GM18907 (cell line): ENCODE results near the gene ASB12.

Source experiments
- ATAC-seq: cut with Tn5 transposase; IDR thresholded peaks from one replicate; pipeline ENCODE4 v1.9.1; 2021; ENCODE audit warnings: mild to moderate bottlenecking, moderate library complexity; ENCODE audit not compliant: unreplicated experiment

Gene ASB12

GRCh38 chrX:64186974-64187761 is 43.2 kb downstream of the ASB12 start:
- ATAC-seq: no peak

GRCh38 chrX:64184396-64184795 is 46.0 kb downstream of the ASB12 start:
- ATAC-seq: no peak

DNA sequence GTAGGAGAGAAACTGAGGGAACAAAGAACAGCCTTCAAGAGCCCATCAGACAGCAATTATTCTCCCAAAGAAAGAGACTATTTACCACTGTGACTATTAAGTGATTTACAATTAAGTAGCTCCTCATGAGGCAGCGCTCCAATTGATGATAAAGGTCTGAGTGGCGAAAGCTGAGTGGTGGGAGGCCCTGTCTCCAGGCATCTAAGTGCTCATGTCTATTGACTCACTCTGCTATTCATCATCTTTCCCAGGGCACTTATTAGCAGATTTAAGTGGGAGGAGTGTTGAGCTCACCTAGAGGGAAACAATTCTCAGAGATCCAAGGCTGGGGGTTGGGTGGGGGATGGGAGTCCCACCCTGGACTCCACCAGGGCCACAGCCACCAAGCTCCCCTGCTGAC is 48.2 kb downstream of the ASB12 start:
- no peak for ATAC-seq

DNA sequence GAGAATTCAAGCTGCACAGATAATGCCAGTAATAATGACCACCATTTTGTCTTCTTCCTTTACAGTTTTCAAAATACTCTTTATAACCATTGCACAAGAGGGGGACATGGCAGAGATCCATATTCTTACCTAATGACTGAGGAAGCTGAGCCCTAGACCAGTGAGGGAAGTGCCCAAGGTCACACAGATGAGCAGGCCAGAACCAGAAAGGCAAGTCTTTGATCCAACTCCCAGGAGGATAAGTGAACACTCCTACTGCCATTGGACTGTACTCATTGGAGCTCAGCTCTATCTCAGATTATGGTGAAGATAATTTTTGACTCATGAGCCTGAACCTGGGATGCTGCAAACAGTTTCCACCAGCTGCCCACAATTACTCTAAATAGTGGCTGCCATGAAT is 53.5 kb downstream of the ASB12 start:
- ATAC-seq: no peak
